Activated B cell treated with CpG ODN at 0.5 μM for 24 hours (primary cell): Measurements from ENCODE around the gene HHAT. TPM values are rescaled to one million over a fixed set of nuclear protein-coding genes. Genes with fewer than 3 reads are reported as not detected.

Experiments
- ATAC-seq: fragments of 200-7000 bp; cut with Tn5 transposase; one replicate; pipeline ENCODE4 v1.10.0; 2021; ENCODE audit warnings: low read depth, mild to moderate bottlenecking, moderate library complexity
- CTCF ChIA-PET: fragments of 350-600 bp; sonication (Branson Sonifier 250); formaldehyde crosslinking; loops from one replicate; lab custom pipeline; 2021; ENCODE audit warnings: antibody characterized with exemption; lab: Charles Lee
- POLR2A ChIA-PET: fragments of 350-600 bp; sonication (Branson Sonifier 250); formaldehyde crosslinking; loops from one replicate; lab custom pipeline; 2021; ENCODE audit warnings: antibody characterized with exemption; lab: Charles Lee
- DNase-seq: peaks from one replicate; pipeline ENCODE4 v3.0.0; 2022
- H3K27ac Mint-ChIP-seq: one replicate; pipeline ENCODE4 v1.8.0; 2020; ENCODE audit warnings: mixed read lengths
- H3K27me3 Mint-ChIP-seq: one replicate; pipeline ENCODE4 v1.8.0; 2021; ENCODE audit warnings: mixed read lengths
- H3K36me3 Mint-ChIP-seq: one replicate; pipeline ENCODE4 v1.8.0; 2021; ENCODE audit warnings: low read depth, mixed read lengths
- H3K4me1 Mint-ChIP-seq: one replicate; pipeline ENCODE4 v1.8.0; 2021; ENCODE audit warnings: mixed read lengths
- H3K4me3 Mint-ChIP-seq: one replicate; pipeline ENCODE4 v1.8.0; 2020; ENCODE audit warnings: mild to moderate bottlenecking, mixed read lengths
- H3K9me3 Mint-ChIP-seq: one replicate; pipeline ENCODE4 v1.8.0; 2020; ENCODE audit warnings: mixed read lengths
- intact Hi-C: fragments of 100-400 bp; cut with micrococcal nuclease; formaldehyde crosslinking; loops from one replicate; pipeline ENCODE4 v1.15.1; 2024
- total RNA-seq: library from RNA; stranded (reverse); gene quantifications from 2 replicates; pipeline ENCODE4 v1.2.3, GENCODE V29; 2022
- TF ChIP-seq, protein P1 (sequence below): fragments of 200-600 bp; IDR thresholded peaks from one replicate; pipeline ENCODE4 v1.8.0; 2022; ENCODE audit warnings: antibody characterized with exemption, mild to moderate bottlenecking

HHAT gene
- total RNA-seq, 1 donor from 2014 or later = 8.5 TPM

- CTCF ChIA-PET = no interaction called here
- no peak for ATAC-seq
- H3K36me3 Mint-ChIP-seq = no peaks in the 10 kb centered on the region
- TF ChIP-seq, protein P1, sequence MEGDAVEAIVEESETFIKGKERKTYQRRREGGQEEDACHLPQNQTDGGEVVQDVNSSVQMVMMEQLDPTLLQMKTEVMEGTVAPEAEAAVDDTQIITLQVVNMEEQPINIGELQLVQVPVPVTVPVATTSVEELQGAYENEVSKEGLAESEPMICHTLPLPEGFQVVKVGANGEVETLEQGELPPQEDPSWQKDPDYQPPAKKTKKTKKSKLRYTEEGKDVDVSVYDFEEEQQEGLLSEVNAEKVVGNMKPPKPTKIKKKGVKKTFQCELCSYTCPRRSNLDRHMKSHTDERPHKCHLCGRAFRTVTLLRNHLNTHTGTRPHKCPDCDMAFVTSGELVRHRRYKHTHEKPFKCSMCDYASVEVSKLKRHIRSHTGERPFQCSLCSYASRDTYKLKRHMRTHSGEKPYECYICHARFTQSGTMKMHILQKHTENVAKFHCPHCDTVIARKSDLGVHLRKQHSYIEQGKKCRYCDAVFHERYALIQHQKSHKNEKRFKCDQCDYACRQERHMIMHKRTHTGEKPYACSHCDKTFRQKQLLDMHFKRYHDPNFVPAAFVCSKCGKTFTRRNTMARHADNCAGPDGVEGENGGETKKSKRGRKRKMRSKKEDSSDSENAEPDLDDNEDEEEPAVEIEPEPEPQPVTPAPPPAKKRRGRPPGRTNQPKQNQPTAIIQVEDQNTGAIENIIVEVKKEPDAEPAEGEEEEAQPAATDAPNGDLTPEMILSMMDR = no peak
- POLR2A ChIA-PET = no interaction called here
- H3K27ac Mint-ChIP-seq = no peak overlapping the region
- DNase-seq = no peak
- no peaks in the 10 kb centered on the region for H3K9me3 Mint-ChIP-seq
- no peak overlapping the region for H3K4me3 Mint-ChIP-seq
- no peaks in the 10 kb centered on the region for H3K27me3 Mint-ChIP-seq
- intact Hi-C loops = no loop called here
- H3K4me1 Mint-ChIP-seq = no peaks in the 10 kb centered on the region
Observed at GRCh38 chr1:210500831-210501230, 172.1 kb downstream of the HHAT start.

- H3K27me3 Mint-ChIP-seq = no peaks in the 10 kb centered on the region
- H3K4me3 Mint-ChIP-seq = no peak overlapping the region
- no peaks in the 10 kb centered on the region for H3K4me1 Mint-ChIP-seq
- ChIA-PET CTCF (no interaction called here), POLR2A (no interaction called here)
- no peak for ATAC-seq
- H3K27ac Mint-ChIP-seq = no peak overlapping the region
- TF ChIP-seq, protein P1 = no peak
- H3K36me3 Mint-ChIP-seq = no peaks in the 10 kb centered on the region
- DNase-seq = no peak
- no peaks in the 10 kb centered on the region for H3K9me3 Mint-ChIP-seq
- intact Hi-C loops = no loop called here
Observed at GRCh38 chr1:210504286-210504685, 175.6 kb downstream of the HHAT start.

GRCh38 chr1:210505601-210506496 lies 177.1 kb downstream of the HHAT start:
- intact Hi-C loops = no loop called here
- no peak for ATAC-seq
- ChIA-PET CTCF (no interaction called here), POLR2A (no interaction called here)
- DNase-seq = no peak
- no peaks in the 10 kb centered on the region for H3K9me3 Mint-ChIP-seq
- H3K27me3 Mint-ChIP-seq = no peaks in the 10 kb centered on the region
- no peak overlapping the region for H3K4me3 Mint-ChIP-seq
- no peaks in the 10 kb centered on the region for H3K36me3 Mint-ChIP-seq
- no peaks in the 10 kb centered on the region for H3K4me1 Mint-ChIP-seq
- TF ChIP-seq, protein P1 = no peak
- no peak overlapping the region for H3K27ac Mint-ChIP-seq

DNA sequence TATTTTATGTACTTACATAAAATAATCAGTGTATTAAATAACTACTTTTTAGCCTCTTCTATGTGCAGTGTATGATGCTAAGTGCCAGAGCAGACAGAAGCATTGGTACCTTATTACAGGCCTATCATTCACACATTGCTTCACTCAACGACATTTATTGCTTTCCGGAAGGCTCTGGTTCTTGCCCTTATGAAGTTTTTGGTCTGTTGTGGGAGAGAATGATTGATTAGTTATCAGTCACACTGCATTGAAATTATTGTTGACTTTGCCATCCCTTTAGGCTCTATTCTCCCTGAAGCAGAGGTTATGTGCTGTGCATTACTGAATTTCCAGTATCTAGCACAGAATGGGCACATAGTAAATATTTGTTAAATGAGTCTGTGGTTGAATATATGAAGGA lies 178.0 kb downstream of the HHAT start:
- Mint-ChIP-seq H3K36me3 (no peaks in the 10 kb centered on the region), H3K27ac (no peak overlapping the region), H3K4me3 (no peak overlapping the region), H3K27me3 (no peaks in the 10 kb centered on the region), H3K4me1 (no peaks in the 10 kb centered on the region), H3K9me3 (no peaks in the 10 kb centered on the region)
- ChIA-PET CTCF (no interaction called here), POLR2A (no interaction called here)
- ATAC-seq = no peak
- intact Hi-C loops = no loop called here
- TF ChIP-seq, protein P1 = no peak
- DNase-seq = no peak

- Mint-ChIP-seq H3K4me3 (no peak overlapping the region), H3K9me3 (peaks cover 3% of the 10 kb centered on the region), H3K36me3 (peaks cover 2% of the 10 kb centered on the region), H3K4me1 (no peaks in the 10 kb centered on the region), H3K27ac (no peak overlapping the region), H3K27me3 (no peaks in the 10 kb centered on the region)
- intact Hi-C loops = no loop called here
- no peak for ATAC-seq
- TF ChIP-seq, protein P1 = no peak
- CTCF ChIA-PET = no interaction called here
- POLR2A ChIA-PET = no interaction called here
- DNase-seq = no peak
Observed at GRCh38 chr1:210516092-210516656, 187.5 kb downstream of the HHAT start.
